ENCODE results near the gene CFC1B. TPM values are rescaled to one million over a fixed set of nuclear protein-coding genes. Genes with fewer than 3 reads are reported as not detected.

Gene CFC1B
- total and polyA plus RNA-seq, 4 donors: not detected

Other genes with a start within 250 kb of the CFC1B start
- gene IMP4, start 178.3 kb upstream of the CFC1B start, total RNA-seq: 10 to 100 TPM; 44.3 to 47.0 TPM
- 10 to 100 TPM; 42.4 to 77.2 TPM for gene IMP4, start 178.3 kb upstream of the CFC1B start, polyA plus RNA-seq
- gene PTPN18, start 165.2 kb upstream of the CFC1B start, total RNA-seq: 10 to 100 TPM; 37.3 to 71.0 TPM
- gene PTPN18, start 165.2 kb upstream of the CFC1B start, polyA plus RNA-seq: 10 to 100 TPM; 41.8 to 44.2 TPM
- gene POTEI, start 11.9 kb upstream of the CFC1B start, total RNA-seq: under 1 TPM; 0.06 to 0.26 TPM
- gene POTEI, start 11.9 kb upstream of the CFC1B start, polyA plus RNA-seq: not detected
- gene CFC1, start 78.4 kb downstream of the CFC1B start, total RNA-seq: not detected
- not detected for gene CFC1, start 78.4 kb downstream of the CFC1B start, polyA plus RNA-seq
- not detected for gene POTEJ, start 90.2 kb downstream of the CFC1B start, total RNA-seq
- gene POTEJ, start 90.2 kb downstream of the CFC1B start, polyA plus RNA-seq: not detected
- not detected for gene GPR148, start 207.8 kb downstream of the CFC1B start, total RNA-seq
- gene GPR148, start 207.8 kb downstream of the CFC1B start, polyA plus RNA-seq: not detected
- not detected for gene AMER3, start 234.3 kb downstream of the CFC1B start, total RNA-seq
- not detected for gene AMER3, start 234.3 kb downstream of the CFC1B start, polyA plus RNA-seq

All from aorta (tissue), 4 donors.